Keratinocyte (primary cell): ENCODE measurements around the gene SELENOV. TPM values are rescaled to one million over a fixed set of nuclear protein-coding genes. Genes with fewer than 3 reads are reported as not detected.

Source experiments
- DNase-seq: peaks from one replicate; pipeline ENCODE4 v3.0.0-alpha.2; 2011; ENCODE audit warnings: low read depth, missing footprints, low spot score
- FAIRE-seq: peaks from 2 replicates; lab custom pipeline; 2011; peaks lifted over from hg19 to GRCh38; lab: Jason Lieb, UNC
- H2AFZ ChIP-seq: 2 replicates; pipeline ENCODE4 v1.6.0; 2012; ENCODE audit warnings: low read length, control low read depth, inconsistent platforms; ENCODE audit not compliant: control insufficient read depth
- H3K27ac ChIP-seq: 2 replicates; pipeline ENCODE4 v1.5.1; 2011; ENCODE audit warnings: low read length; ENCODE audit not compliant: control insufficient read depth, insufficient read depth
- H3K27me3 ChIP-seq: 3 replicates; pipeline ENCODE4 v1.6.0; 2011; ENCODE audit warnings: low read length; ENCODE audit not compliant: control insufficient read depth, insufficient read depth; ENCODE audit errors: extremely low read depth
- H3K36me3 ChIP-seq, 2 experiments: 2 replicates in 1 of 2; 3 replicates in 1 of 2; pipeline ENCODE4 v1.5.1; 2011; ENCODE audit warnings: low read length in 2 of 2, mild to moderate bottlenecking in 1 of 2; ENCODE audit not compliant: control insufficient read depth in 2 of 2, insufficient read depth in 2 of 2; ENCODE audit errors: extremely low read depth in 1 of 2
- H3K4me1 ChIP-seq: 3 replicates; pipeline ENCODE4 v1.5.1; 2011; ENCODE audit warnings: low read length; ENCODE audit not compliant: control insufficient read depth, insufficient read depth; ENCODE audit errors: extremely low read depth
- H3K4me2 ChIP-seq: 3 replicates; pipeline ENCODE4 v1.6.0; 2011; ENCODE audit warnings: low read depth, low read length; ENCODE audit not compliant: control insufficient read depth, insufficient read depth; ENCODE audit errors: extremely low read depth
- H3K4me3 ChIP-seq, 3 experiments: fragments of 200-600 bp in 1 of 3; sonication (generic) in 1 of 3; 2 replicates in 2 of 3; 3 replicates in 1 of 3; pipeline ENCODE4 v1.5.1; 2011 to 2016; ENCODE audit warnings: low read length in 3 of 3, mild to moderate bottlenecking in 3 of 3, control low read depth in 2 of 3, inconsistent platforms in 1 of 3, low read depth in 1 of 3, mixed read lengths in 1 of 3, mixed run types in 1 of 3, moderate library complexity in 1 of 3; ENCODE audit not compliant: control insufficient read depth in 2 of 3, insufficient read depth in 2 of 3; ENCODE audit errors: extremely low read depth in 1 of 3
- H3K79me2 ChIP-seq: 2 replicates; pipeline ENCODE4 v1.6.0; 2012; ENCODE audit warnings: low read length; ENCODE audit not compliant: control insufficient read depth, insufficient read depth
- H3K9ac ChIP-seq: 3 replicates; pipeline ENCODE4 v1.6.0; 2011; ENCODE audit warnings: low read length; ENCODE audit not compliant: control insufficient read depth, insufficient read depth; ENCODE audit errors: extremely low read depth
- H3K9me1 ChIP-seq: 3 replicates; pipeline ENCODE4 v1.6.0; 2011; ENCODE audit warnings: low read length; ENCODE audit not compliant: control insufficient read depth, insufficient read depth; ENCODE audit errors: extremely low read depth
- H3K9me3 ChIP-seq: 2 replicates; pipeline ENCODE4 v1.5.1; 2012; ENCODE audit warnings: low read depth, low read length; ENCODE audit not compliant: control insufficient read depth
- H4K20me1 ChIP-seq: 3 replicates; pipeline ENCODE4 v1.6.0; 2011; ENCODE audit warnings: low read length; ENCODE audit not compliant: control insufficient read depth, insufficient read depth; ENCODE audit errors: extremely low read depth
- CTCF ChIP-seq, 3 experiments: IDR thresholded peaks in 1 of 3; conservative IDR thresholded peaks in 1 of 3; optimal IDR thresholded peaks in 1 of 3; 2 replicates in 2 of 3; 3 replicates in 1 of 3; pipeline versions ENCODE3 to v1.5.1; 2011; ENCODE audit warnings: low read length in 3 of 3, mild to moderate bottlenecking in 3 of 3, moderate library complexity in 2 of 3, control low read depth in 1 of 3, inconsistent platforms in 1 of 3; ENCODE audit not compliant: insufficient read depth in 2 of 3; ENCODE audit errors: extremely low read depth in 1 of 3
- EZH2 ChIP-seq: IDR thresholded peaks from one replicate; pipeline ENCODE4 v1.6.1; 2012; ENCODE audit warnings: inconsistent platforms, mild to moderate bottlenecking, low read length, moderate library complexity
- dilution Hi-C: fragments of 300-500 bp; cut with MboI; formaldehyde crosslinking; loops from one replicate; pipeline ENCODE4 v1.7.0; 2020; ENCODE audit warnings: low sequenced_read_pairs; ENCODE audit not compliant: extremely low pct_ligation_motif_present
- polyA plus RNA-seq, 5 experiments: library from polyadenylated mRNA; depleted of rRNA in 3 of 5; stranded (reverse) in 3 of 5; stranded (forward) in 1 of 5; unstranded in 1 of 5; fragments of >200 nt; gene quantifications; 1 replicate in 1 of 5; 2 replicates in 3 of 5; 3 replicates in 1 of 5; pipeline versions ENCODE4 v1.2.1 to v1.2.3, GENCODE V29; 2011 to 2012; ENCODE audit warnings: missing spikeins in 2 of 5, low read depth in 1 of 5, low replicate concordance in 1 of 5

Gene SELENOV
- polyA plus RNA-seq, 1 donor (not counting 4 experiments of a cell fraction or from before 2014, with no cell fraction given), result not detected

- FAIRE-seq, result no peak
- no peak for TF ChIP-seq CTCF (optimal IDR thresholded peaks at IDR 0.05 in 1 of 3, IDR thresholded peaks at IDR 0.05 in 1 of 3, conservative IDR thresholded peaks at IDR 0.05 in 1 of 3; ENCODE audit: extremely low read depth in 1 of 3, insufficient read depth in 2 of 3, low read length in 3 of 3)
- Histone ChIP-seq H4K20me1 (no peaks in the 10 kb centered on the region), H3K4me2 (no peak overlapping the region), H3K79me2 (no peaks in the 10 kb centered on the region), H2AFZ (no peak overlapping the region), H3K4me3 (no peak overlapping the region), H3K9me3 (no peaks in the 10 kb centered on the region), H3K27me3 (peaks cover 6% of the 10 kb centered on the region), H3K27ac (no peak overlapping the region), H3K4me1 (peaks cover 5% of the 10 kb centered on the region), H3K36me3 (peaks cover 19 to 29% of the 10 kb centered on the region in 2 experiments), H3K9ac (no peak overlapping the region), H3K9me1 (no peaks in the 10 kb centered on the region)
- DNase-seq, result no peak
- dilution Hi-C loops, result no loop called here
Measured at GRCh38 chr19:39492788-39493187, 22.2 kb upstream of the SELENOV start.

- TF ChIP-seq EZH2 (no peak), CTCF (optimal IDR thresholded peaks at IDR 0.05 in 1 of 3, IDR thresholded peaks at IDR 0.05 in 1 of 3, conservative IDR thresholded peaks at IDR 0.05 in 1 of 3; ENCODE audit: extremely low read depth in 1 of 3, insufficient read depth in 2 of 3, low read length in 3 of 3) (no peak)
- no peak overlapping the region for H2AFZ ChIP-seq
- DNase-seq (no peak), FAIRE-seq (no peak)
- no peak overlapping the region for H3K9ac ChIP-seq
- H4K20me1 ChIP-seq, result no peaks in the 10 kb centered on the region
- H3K27me3 ChIP-seq, result peaks cover 25% of the 10 kb centered on the region
- H3K9me3 ChIP-seq, result no peaks in the 10 kb centered on the region
- H3K36me3 ChIP-seq, result peaks cover 8 to 14% of the 10 kb centered on the region in 2 experiments
- H3K27ac ChIP-seq, result no peak overlapping the region
- H3K4me3 ChIP-seq, result no peak overlapping the region
- no peaks in the 10 kb centered on the region for H3K9me1 ChIP-seq
- peaks cover 10% of the 10 kb centered on the region for H3K4me1 ChIP-seq
- no peaks in the 10 kb centered on the region for H3K79me2 ChIP-seq
- dilution Hi-C loops, result no loop called here
- H3K4me2 ChIP-seq, result no peak overlapping the region
Measured at GRCh38 chr19:39494661-39495060, 20.3 kb upstream of the SELENOV start.
